Transverse colon (tissue), 4 donors: ENCODE data around the gene RASSF4. TPM values are rescaled to one million over a fixed set of nuclear protein-coding genes. Genes with fewer than 3 reads are reported as not detected.

Experiments used
- DNase-seq: peaks from one replicate; pipeline ENCODE4 v3.0.0-alpha.2; 2019
- H3K27ac ChIP-seq, 4 donors: fragments of 200-600 bp; sonication (generic); 2 replicates each; pipeline ENCODE4 v1.5.1; 2016 to 2018; ENCODE audit warnings: inconsistent platforms in 4 of 4
- H3K27me3 ChIP-seq: fragments of 200-600 bp; sonication (generic); 2 replicates; pipeline ENCODE4 v1.5.1; 2017; ENCODE audit warnings: inconsistent platforms
- H3K36me3 ChIP-seq, 4 donors: fragments of 200-600 bp; sonication (generic); 2 replicates each; pipeline ENCODE4 v1.5.1; 2017 to 2019; ENCODE audit warnings: inconsistent platforms in 4 of 4
- H3K4me1 ChIP-seq, 4 donors: fragments of 200-600 bp; sonication (generic); 2 replicates each; pipeline ENCODE4 v1.5.1; 2017 to 2020; ENCODE audit warnings: inconsistent platforms in 4 of 4
- H3K4me3 ChIP-seq, 4 donors: fragments of 200-600 bp; sonication (generic); 1 replicate in 1 of 4; 2 replicates in 3 of 4; pipeline versions ENCODE4 v1.5.1 to v1.6.1; 2017 to 2019; ENCODE audit warnings: inconsistent platforms in 4 of 4
- H3K9me3 ChIP-seq, 2 donors: fragments of 200-600 bp; sonication (generic); 2 replicates each; pipeline ENCODE4 v1.5.1; 2017 to 2019; ENCODE audit warnings: inconsistent platforms in 2 of 2
- EP300 ChIP-seq: sonication (generic); formaldehyde crosslinking; IDR thresholded peaks from one replicate; pipeline ENCODE4 v1.6.1; 2017; ENCODE audit warnings: antibody characterized with exemption, low read depth
- POLR2A ChIP-seq: fragments of 450-650 bp; IDR thresholded peaks from one replicate; pipeline ENCODE4 v1.6.1; 2016; ENCODE audit warnings: antibody characterized with exemption, mild to moderate bottlenecking, moderate library complexity
- POLR2AphosphoS5 ChIP-seq, 3 donors: sonication (generic); formaldehyde crosslinking; IDR thresholded peaks; one replicate each; pipeline ENCODE4 v1.6.1; 2016; ENCODE audit warnings: antibody characterized with exemption in 3 of 3
- WGBS, 2 donors: methylation state at CpG; one replicate each; pipeline ENCODE4 v1.1.5; 2018; ENCODE audit warnings: low coverage in 1 of 2; 5-methylcytosine and 5-hydroxymethylcytosine counted together
- in situ Hi-C, 4 donors: fragments of 200-750 bp; cut with MboI; loops; one replicate each; pipeline versions ENCODE4 v1.15.0 to v1.15.1; 2017; ENCODE audit warnings: low sequenced_read_pairs in 3 of 4, low pct_ligation_motif_present in 1 of 4, low pct_unique_long_range_greater_than_20kb in 1 of 4
- intact Hi-C: fragments of 100-400 bp; cut with DNase I; formaldehyde crosslinking; loops from one replicate; pipeline ENCODE4 v1.15.1; 2023; ENCODE audit warnings: low total_unique reads
- total RNA-seq, 4 donors: library from RNA; depleted of rRNA; stranded (reverse); fragments of >200 nt; gene quantifications; one replicate each; pipeline ENCODE4 v1.1.0, GENCODE V29; 2016
- TF ChIP-seq, protein P1 (sequence below), 5 experiments: fragments of 200-600 bp in 3 of 5; fragments of 450-650 bp in 2 of 5; sonication (generic) in 3 of 5; IDR thresholded peaks; 1 replicate in 2 of 5; 2 replicates in 3 of 5; pipeline ENCODE4 v1.5.1; 2016 to 2017; ENCODE audit warnings: antibody characterized with exemption in 5 of 5, inconsistent platforms in 3 of 5, mild to moderate bottlenecking in 2 of 5, moderate library complexity in 1 of 5

Gene RASSF4
- total RNA-seq, 4 donors from 2014 or later, result 26.8 to 37.8 (median 27.5) TPM

DNA sequence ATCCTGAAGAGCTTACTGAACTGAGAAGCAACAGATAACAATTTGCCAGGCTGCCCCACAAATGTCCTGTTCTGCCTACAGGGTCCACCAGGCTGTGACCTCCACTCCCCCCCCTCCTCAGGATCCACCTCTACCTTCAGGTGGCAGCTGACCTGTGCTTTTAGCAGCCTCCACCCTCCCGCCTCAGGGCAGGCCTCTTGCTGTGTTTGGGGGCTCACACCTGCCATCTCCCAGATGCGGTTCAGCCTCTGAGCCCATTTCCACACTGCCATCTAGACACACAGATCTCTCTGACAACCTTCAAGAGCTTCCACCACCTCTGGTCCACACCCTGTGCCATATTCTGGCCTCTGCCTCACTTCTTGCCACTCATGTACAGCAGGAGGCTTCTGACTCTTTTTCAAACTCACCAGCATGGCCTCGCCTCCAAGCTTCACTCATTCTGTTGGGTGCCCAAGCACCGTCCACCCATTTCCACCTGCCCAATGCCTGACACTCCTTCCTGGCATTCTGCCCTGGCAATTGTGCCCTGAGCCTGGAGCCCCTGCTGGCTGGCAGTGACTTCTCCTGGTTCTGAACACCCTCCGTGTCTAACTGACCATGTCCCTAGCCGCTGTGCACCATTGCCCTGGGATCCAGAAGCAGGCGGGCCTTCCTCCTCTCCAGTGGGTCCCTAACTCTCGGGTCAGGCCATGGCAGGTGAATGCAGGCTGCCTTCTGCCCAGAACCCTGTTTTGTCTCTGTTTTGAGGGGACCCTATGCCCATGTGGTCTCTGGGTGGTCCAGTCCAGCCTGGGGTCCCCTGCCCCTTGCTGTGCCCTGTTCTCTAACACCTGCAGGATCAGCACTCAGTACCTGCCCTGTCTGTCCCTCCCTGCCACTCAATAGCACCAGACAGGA lies 30.0 kb upstream of the RASSF4 start:
- Histone ChIP-seq H3K27me3 (no peaks in the 10 kb centered on the region), H3K27ac (no peak overlapping the region), H3K36me3 (no peaks in the 10 kb centered on the region), H3K4me1 (peaks cover 0 to 4% (median 2%) of the 10 kb centered on the region in 4 donors), H3K4me3 (no peak overlapping the region), H3K9me3 (no peaks in the 10 kb centered on the region)
- intact Hi-C loops, result no loop called here
- DNase-seq, result no peak
- in situ Hi-C loops, result loop anchor here in 1 of 4 donors (5.0 kb wide), 1 partner anchor 43 kb away; no protein-coding TSS in a partner anchor
- TF ChIP-seq POLR2AphosphoS5 (IDR thresholded peaks at IDR 0.05) (no peak), POLR2A (no peak), EP300 (no peak)
- TF ChIP-seq, protein P1, sequence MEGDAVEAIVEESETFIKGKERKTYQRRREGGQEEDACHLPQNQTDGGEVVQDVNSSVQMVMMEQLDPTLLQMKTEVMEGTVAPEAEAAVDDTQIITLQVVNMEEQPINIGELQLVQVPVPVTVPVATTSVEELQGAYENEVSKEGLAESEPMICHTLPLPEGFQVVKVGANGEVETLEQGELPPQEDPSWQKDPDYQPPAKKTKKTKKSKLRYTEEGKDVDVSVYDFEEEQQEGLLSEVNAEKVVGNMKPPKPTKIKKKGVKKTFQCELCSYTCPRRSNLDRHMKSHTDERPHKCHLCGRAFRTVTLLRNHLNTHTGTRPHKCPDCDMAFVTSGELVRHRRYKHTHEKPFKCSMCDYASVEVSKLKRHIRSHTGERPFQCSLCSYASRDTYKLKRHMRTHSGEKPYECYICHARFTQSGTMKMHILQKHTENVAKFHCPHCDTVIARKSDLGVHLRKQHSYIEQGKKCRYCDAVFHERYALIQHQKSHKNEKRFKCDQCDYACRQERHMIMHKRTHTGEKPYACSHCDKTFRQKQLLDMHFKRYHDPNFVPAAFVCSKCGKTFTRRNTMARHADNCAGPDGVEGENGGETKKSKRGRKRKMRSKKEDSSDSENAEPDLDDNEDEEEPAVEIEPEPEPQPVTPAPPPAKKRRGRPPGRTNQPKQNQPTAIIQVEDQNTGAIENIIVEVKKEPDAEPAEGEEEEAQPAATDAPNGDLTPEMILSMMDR (IDR thresholded peaks at IDR 0.05), result no peak
- WGBS, 2 donors, result 83 to 87% methylated on average over 1 to 8 of the region's 8 CpGs

- WGBS, 2 donors, result 87 to 89% methylated on average over 2 to 4 of the region's 4 CpGs
- H3K9me3 ChIP-seq, result no peaks in the 10 kb centered on the region
- DNase-seq, result no peak
- peaks cover 4 to 11% (median 6%) of the 10 kb centered on the region in 4 donors for H3K4me1 ChIP-seq
- TF ChIP-seq POLR2A (no peak), POLR2AphosphoS5 (IDR thresholded peaks at IDR 0.05) (no peak), EP300 (no peak)
- TF ChIP-seq, protein P1 (IDR thresholded peaks at IDR 0.05), result no peak
- no peak overlapping the region for H3K4me3 ChIP-seq
- no peaks in the 10 kb centered on the region for H3K36me3 ChIP-seq
- H3K27me3 ChIP-seq, result no peaks in the 10 kb centered on the region
- H3K27ac ChIP-seq, result no peak overlapping the region
- in situ Hi-C loops (loop anchor here in 1 of 4 donors (5.0 kb wide), 1 partner anchor 41 kb away; no protein-coding TSS in a partner anchor), intact Hi-C loops (no loop called here)
These were observed 28.5 kb upstream of the RASSF4 start for GRCh38 chr10:44930904-44931620.

GRCh38 chr10:44931621-44932516 lies 27.7 kb upstream of the RASSF4 start:
- H3K4me1 ChIP-seq, result peaks cover 4 to 12% (median 6%) of the 10 kb centered on the region in 4 donors
- 63 to 85% methylated on average over 2 to 10 of the region's 10 CpGs for WGBS, 2 donors
- H3K4me3 ChIP-seq, result no peak overlapping the region
- no peaks in the 10 kb centered on the region for H3K9me3 ChIP-seq
- intact Hi-C loops (loop anchor here (2.0 kb wide), 1 partner anchor 43 kb away; no protein-coding TSS in a partner anchor), in situ Hi-C loops (loop anchor here in 1 of 4 donors (5.0 kb wide), 1 partner anchor 40 kb away; no protein-coding TSS in a partner anchor)
- H3K27me3 ChIP-seq, result no peaks in the 10 kb centered on the region
- TF ChIP-seq EP300, result no peak
- TF ChIP-seq POLR2AphosphoS5 (IDR thresholded peaks at IDR 0.05), result no peak
- TF ChIP-seq, protein P1 (IDR thresholded peaks at IDR 0.05), result no peak
- no peak for TF ChIP-seq POLR2A
- no peak overlapping the region for H3K27ac ChIP-seq
- no peak for DNase-seq
- no peaks in the 10 kb centered on the region for H3K36me3 ChIP-seq
